Measurements from ENCODE around the gene ZSCAN10.
"Not testable (repeated sequence)": the region's sequence is repeated elsewhere in the genome, so short reads cannot be mapped to it uniquely, and the experiment has no call there.

The ZSCAN10 gene

DNA sequence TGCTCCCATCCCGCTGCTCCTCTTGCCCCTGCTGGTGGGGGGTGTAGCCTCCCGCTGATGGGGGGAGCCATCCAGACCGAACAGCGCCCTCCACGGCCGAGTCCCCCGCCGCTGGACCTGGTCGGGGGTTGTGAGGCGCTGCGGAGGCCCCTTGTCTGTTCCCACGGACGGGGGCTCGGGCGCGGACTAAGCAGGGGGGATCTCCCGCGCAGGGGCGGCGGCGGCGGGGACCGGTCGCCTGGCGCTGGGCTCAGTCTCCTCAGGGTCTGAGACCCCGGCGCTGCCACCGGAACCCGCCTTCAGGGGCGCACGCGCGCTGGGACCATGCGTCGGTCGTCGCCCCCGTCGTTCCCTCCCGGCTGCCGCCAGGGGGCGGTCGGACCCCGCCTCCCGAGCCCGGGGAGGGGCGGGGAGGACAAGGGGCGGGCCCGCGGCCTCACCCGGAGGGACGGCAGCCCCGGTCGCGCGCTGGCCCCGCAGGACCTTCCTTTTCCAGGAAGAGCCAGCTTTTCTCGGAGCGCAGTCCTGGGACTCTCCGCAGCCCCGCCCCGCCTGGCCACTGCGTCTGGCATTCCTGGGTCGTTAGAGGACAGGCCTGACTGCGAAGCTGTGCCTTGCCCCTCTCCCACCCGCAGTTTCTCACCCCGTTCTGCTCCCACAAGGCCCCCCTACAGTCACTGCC lies 39.9 kb downstream of the ZSCAN10 start:
- peak; percentile 87 for DNase-seq

DNA sequence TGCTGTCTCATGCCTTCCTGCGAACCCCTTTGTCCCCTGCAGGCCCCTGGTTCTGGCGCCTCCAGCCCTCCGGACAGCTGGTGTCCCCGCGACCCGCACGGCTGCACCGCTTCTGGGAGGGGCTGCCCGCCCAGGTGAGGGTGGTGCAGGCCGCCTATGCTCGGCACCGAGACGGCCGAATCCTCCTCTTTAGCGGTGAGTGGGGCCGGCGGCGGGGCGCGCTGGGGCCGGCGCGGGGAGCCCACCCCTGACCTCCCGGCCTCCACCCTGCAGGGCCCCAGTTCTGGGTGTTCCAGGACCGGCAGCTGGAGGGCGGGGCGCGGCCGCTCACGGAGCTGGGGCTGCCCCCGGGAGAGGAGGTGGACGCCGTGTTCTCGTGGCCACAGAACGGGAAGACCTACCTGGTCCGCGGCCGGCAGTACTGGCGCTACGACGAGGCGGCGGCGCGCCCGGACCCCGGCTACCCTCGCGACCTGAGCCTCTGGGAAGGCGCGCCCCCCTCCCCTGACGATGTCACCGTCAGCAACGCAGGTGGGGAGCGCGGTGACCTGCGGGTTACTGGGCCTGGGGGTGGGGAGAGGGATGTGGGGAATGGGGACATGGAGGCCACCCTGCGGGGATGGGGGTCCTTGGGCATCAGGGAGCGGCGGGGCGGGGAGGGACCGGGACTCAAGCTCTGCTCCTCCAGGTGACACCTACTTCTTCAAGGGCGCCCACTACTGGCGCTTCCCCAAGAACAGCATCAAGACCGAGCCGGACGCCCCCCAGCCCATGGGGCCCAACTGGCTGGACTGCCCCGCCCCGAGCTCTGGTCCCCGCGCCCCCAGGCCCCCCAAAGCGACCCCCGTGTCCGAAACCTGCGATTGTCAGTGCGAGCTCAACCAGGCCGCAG lies 40.7 kb downstream of the ZSCAN10 start:
- DNase-seq: peak; percentile 49

DNA sequence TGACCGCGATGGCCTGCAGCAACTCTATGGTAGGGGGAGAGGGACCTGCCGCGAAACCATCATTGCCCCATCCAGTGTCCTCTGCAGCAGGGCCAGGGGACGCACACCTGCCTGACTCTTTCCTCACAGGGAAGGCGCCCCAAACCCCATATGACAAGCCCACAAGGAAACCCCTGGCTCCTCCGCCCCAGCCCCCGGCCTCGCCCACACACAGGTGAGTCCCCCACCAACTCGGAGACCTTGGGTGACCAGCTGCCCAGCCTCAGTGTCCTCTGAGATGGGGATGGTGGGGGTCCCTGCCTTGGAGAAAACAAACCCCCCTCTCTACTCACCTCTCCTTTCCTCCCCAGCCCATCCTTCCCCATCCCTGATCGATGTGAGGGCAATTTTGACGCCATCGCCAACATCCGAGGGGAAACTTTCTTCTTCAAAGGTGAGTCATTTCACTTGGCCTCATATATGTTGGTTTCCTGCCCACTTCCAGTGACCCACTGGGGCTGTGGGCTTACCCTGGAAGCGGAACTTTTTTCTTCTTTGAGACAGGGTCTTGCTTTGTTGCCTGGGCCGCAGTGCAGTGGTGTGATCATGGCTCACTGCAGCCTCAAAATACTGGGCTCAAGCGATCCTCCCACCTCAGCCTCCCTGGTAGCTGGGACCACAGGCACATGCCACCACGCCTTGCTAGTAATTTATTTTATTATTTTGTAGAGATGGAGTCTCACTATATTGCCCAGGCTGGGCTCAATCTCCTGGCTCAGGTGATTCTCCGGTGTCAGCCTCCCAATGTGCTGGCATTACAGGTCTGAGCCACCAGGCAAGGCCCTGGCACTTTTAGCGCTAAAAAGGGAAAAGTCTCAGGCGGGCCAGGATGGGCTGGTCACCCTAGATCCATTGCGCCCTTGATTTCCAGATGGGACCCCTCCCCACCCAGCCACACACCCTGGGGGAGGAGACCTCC lies 41.6 kb downstream of the ZSCAN10 start:
- no peak for DNase-seq

DNA sequence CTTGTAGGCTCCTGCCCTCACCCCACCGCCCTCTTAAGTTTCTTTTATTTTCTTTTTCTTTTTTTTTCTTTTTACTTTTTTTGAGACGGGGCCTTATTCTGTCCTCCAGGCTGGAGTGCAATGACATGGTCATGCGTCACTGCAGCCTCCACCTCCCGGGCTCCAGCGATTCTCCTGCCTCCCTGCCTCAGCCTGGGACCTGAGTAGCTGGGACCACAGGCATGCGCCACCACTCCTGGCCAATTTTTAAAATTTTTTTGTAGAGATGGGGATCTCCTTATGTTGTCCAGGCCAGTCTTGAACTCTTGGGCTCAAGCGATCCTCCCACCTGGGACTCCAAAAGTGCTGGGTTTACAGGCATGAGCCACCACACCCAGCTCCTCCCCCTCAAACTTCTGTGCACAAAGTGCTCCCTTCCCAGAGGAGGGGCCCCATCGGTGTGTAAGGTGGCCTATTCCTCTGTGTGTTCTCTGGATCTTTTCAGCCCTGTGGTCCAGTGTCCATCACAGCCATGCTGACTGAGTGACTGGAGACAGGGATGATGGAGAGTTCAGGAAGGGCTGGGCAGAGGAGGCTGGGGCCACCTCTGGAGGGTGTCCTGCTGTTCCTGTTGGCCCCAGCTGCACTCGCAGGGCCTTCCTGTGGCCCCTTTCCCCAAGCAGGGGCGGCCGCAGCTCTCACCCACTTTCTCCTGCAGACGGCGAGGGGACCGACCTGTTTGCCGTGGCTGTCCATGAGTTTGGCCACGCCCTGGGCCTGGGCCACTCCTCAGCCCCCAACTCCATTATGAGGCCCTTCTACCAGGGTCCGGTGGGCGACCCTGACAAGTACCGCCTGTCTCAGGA lies 42.5 kb downstream of the ZSCAN10 start:
- no peak for DNase-seq

DNA sequence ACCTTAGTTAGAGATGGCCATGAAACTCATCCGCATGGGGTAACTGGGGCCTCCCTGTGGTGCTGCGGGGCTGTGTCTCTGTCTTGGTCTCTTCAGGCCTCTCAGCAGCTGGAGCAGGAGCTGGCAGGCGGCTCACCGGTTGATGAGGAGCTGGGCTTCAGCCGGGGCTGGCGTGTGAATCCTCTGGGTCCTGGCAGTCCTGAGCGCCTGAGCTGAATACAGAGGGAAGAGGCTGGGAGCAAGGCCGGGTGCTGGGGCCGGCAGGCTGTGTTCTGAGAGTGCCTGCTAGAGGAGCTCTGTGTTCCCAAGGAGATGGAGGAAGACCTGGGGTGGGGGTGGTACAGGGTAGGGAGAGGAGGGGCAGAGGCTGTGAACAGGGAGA lies 43.4 kb downstream of the ZSCAN10 start:
- DNase-seq: not testable (repeated sequence)

DNA sequence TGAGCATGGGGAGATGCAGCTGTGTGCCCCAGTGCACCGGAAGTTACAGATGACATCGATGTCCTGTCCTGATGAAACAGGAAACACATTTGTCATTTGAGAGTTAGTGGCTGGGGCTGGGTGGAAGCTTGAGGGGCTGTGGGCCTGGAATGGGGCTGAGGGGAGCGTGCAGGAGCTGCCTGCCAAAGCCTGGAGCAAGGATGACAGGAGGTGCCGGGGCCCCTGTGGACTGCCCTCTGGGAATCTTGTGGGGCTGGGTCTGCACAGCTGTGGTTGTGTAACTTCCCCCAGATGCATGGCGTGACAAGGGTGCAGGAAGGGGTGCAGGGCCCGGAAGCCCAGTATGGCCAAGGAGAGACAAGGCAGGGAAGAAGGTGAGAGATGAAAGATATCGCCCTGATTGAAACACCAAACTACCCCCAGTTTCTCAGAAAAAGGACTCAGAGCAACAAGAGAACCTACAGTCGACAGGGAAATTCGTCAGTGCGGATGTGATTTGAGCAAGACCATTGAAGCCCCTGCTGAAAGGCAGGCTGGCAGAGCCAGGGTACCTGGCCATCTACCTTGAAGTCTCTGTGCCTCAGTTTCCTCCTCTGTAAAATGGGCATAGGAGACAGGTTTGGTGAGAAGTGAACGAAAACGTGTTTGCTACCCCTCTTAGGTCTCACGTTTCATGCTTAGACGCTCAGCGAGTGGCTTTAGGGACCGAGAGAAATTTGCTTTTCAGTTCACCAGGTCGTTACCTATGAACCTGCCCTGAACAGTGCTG lies 43.9 kb downstream of the ZSCAN10 start:
- no peak for DNase-seq

DNA sequence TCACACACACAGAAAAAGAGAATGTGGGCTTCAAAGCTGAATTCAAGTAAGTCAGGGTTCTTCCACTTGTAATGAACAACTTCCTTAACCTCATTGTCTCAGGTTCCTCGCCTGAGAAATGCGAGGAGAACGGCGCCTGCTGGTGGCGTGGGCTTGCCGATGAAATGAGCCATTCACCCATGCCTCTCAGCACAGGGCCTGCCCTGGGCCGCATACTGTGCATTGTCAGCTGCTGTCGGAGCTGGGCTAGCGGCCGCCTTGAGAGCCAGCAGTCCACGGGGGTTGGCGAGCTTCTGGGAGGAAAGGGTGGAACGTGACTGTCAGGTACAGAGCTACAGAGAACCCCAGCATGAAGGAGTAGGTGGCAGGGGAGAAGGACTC lies 45.8 kb downstream of the ZSCAN10 start:
- not testable (repeated sequence) for DNase-seq

DNA sequence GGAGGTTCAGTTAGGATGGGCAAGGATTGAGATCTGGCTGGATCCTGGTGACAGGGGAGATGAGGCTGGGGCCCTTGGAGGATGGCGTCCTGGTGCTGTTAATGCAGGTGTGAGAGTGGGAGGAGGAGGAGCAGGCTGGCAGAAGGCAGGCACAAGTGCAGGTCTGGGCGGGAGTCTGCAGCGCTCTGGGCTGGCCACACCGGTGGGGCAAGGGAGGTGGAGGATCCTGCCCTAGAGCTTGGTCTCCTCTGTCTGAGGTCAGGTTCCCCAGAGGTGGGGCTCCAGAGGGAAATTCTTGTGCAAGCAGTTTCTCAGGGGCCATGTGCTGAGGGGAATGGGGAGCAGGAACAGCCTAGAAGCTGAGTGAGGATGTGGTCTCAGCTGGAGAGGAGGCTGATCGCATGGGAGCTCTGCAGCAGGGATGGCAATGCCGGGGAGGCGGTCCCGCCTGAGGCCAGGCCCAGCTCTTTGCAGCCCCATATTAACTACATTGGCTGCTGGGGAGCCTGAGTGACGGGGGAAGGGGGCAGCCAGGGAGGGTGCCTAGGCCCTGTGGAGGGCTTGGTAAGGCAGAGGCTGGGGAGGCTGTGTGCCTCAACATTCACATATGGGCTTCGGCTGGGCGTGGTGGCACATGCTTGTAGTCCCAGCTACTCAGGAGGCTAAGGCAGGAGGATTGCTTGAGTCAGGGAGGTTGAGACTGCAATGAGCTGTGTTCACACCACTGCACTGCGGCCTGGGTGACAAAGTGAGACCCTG lies 46.3 kb downstream of the ZSCAN10 start:
- DNase-seq: not testable (repeated sequence)

DNA sequence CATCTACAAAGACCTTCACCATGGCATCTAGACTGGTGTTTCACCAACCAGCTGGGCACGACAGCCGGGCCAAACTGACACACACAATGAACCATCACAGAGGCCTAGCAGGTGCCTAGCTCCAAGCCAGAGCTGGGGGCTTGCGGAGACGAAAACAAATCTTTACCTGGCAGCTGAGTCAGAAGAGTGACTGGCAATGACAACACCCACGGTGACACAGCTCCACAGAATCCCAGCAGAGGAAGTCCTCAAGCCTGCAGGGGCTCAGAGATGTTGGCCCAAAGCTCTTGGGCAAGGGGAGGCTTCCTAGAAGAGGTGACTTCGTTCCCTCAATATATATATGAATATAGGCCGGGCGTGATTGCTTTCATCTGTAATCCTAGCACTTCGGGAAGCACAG lies 47.6 kb downstream of the ZSCAN10 start:
- peak; percentile 35 for DNase-seq

DNA sequence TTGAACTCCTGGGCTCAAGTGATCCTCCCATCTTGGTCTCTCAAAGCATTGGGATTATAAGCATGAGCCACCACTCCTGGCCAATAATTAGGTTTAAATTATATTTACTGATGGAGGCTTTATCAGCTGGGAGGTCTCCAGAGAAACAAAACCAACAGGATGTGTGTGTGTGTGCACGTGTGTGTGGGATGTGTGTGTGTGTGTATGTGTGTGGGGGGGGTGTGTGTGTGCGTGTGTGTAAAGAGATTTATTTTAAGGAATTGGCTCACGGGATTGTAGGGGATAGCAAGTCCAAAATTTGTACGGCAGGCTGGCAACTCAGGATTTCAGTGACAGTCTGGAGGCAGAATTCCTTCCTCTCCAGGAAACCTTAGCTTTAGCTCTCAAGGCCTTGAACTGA lies 48.1 kb downstream of the ZSCAN10 start:
- DNase-seq: no peak

DNA sequence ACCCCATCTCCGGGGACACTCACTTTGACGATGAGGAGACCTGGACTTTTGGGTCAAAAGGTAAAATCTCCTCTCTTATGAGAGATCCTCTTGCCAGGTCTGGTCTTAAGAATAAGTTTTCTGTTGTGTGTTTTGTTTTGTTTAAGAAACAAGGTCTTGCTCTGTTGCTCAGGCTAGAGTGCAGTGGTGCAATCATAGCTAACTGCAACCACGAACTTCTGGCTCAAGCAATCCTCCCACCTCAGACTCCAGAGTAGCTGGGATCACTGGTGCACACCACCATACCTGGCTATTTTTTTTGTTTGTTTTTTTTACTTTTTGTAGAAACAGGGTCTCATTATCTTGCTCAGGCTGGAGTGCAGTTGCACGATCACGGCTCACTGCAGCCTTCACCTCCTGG lies 48.6 kb downstream of the ZSCAN10 start:
- no peak for DNase-seq

DNA sequence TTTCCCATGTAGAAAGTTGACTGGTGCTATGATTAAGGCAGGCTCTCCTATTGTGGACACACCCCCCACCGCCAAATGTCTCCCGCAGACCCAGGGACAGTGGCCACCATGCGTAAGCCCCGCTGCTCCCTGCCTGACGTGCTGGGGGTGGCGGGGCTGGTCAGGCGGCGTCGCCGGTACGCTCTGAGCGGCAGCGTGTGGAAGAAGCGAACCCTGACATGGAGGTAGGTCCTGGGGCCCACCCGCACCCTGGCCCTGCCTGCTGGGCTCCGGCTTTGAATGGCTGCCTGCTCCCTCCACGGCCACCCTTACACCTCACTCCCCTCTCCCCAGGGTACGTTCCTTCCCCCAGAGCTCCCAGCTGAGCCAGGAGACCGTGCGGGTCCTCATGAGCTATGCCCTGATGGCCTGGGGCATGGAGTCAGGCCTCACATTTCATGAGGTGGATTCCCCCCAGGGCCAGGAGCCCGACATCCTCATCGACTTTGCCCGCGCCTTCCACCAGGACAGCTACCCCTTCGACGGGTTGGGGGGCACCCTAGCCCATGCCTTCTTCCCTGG lies 49.1 kb downstream of the ZSCAN10 start:
- DNase-seq: no peak

DNA sequence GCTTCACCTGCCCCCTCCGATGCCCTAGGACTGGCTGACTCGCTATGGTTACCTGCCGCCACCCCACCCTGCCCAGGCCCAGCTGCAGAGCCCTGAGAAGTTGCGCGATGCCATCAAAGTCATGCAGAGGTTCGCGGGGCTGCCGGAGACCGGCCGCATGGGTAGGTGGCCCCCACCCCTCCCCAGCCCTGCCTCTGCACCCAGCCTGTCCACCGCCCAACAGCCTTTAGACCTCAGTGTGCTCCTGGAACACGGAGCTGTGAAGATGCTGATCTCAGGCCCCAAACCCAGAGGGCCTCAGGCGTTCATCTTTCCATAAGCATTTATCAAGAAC lies 51.7 kb downstream of the ZSCAN10 start:
- DNase-seq: no peak

DNA sequence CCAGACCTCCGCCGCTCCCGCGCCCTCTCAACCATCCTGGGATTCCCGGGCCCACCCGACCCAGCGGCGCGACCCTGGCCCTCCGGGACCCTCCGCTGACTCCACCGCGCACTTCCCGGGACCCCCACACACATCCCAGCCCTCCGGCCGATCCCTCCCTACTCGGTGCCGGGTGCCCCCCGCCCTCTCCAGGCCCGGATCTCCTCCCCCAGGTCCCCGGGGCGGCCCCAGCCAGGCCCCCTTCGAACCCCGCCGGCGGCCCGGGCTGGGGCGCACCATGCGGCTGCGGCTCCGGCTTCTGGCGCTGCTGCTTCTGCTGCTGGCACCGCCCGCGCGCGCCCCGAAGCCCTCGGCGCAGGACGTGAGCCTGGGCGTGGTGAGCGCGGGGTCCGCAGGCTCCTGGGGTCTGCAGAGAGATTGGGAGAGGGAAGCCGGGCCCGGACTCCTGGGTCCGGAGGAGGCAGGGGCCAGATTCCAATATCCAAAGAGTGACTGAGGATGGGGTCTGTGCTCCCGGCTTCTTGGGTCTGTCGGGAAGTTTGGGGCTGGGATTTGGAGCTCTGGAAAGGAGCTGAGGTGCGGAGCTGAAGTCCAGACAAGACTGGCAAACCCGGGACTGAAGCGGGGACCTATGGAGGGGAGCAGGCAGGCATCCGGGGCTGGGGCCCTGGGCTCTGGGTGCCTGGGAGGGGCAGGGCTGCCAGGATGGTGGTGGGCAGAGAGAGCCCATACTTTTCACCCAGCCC lies 52.3 kb downstream of the ZSCAN10 start:
- no peak for DNase-seq

DNA sequence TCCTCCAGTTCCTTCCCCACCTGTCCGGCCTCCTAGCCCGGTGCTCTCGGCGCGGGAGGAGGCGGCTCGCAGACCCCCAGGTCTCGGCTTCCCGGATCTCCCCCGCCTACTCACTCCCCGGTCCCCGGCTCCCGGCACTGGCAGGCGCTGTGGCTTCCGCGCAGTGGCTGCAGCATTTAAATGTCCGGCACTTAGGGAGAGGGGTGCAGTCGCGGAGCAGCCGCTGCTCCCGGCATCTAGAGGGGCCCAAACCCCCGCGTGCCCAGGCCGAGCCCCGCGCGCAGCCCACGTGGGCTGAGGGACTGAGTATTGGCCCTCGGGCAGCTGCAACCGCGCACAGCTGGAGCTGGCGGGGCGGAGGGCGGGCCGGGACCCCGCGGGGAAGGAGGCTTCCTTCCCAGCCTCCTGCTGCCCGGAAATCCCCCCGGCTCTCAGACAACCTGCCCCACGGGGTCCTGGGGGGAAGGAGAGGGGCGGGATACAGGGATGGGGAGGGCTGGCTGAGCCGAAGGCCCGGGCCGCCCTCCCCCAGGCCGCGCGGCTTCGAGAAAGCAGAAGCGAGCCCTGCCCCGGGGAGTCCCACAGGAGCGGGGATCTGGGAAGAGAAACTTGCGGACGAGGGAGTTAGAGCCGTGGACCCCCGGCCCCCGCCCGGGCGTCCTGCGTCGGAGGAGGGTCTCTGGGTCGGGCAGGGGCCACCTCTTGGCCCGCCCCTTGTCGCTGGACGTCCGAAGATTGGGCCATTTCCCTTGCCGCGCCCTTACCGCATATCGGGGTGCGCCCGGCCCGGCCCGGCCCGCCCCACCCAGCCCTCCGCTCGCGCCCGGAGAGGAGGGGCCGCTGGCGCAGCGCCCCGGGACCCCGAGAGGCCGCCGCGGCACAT lies 53.1 kb downstream of the ZSCAN10 start, which contains the start of gene MMP25:
Gene MMP25, plus strand, starts transcription at position 804 of the 883 bp plus-strand sequence. CDS start 357 bp downstream, outside the sequence.
- DNase-seq: no peak

DNA sequence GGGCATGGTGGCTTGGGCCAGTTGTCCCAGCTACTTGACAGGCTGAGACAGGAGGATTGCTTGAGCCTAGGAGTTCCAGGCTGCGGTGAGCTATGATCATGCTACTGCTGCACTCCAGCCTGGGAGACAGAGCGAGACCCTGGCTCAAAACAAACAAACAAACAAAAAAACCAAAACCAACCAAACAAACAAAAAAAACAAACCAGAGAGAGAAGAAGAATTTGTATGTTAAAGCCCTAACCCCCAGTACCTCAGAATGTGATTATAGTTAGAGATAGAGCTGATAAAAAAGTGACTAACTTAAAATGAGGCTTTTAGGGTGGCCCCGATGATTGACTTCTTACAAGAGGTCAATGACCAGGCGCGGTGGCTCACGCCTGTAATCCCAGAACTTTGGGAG lies 54.4 kb downstream of the ZSCAN10 start:
- DNase-seq: no peak

DNA sequence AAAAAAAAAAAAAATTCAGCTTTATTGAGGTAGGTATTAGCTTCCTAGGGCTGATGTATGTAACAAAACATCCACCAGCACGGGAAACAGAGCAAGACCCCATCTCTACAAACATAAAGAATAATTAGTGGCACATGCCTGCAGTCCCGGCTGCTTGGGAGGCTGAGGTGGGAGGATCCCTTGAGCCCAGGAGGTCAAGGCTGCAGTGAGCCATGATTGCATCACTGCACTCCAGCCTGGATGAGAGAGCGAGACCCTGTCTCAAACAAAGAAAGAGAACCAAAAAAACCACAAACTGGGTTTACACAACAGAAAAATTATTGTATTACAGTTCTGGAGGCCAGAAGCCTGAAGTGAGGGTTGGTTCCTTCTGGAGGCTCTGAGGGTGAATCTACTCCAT lies 56.7 kb downstream of the ZSCAN10 start:
- DNase-seq: no peak

DNA sequence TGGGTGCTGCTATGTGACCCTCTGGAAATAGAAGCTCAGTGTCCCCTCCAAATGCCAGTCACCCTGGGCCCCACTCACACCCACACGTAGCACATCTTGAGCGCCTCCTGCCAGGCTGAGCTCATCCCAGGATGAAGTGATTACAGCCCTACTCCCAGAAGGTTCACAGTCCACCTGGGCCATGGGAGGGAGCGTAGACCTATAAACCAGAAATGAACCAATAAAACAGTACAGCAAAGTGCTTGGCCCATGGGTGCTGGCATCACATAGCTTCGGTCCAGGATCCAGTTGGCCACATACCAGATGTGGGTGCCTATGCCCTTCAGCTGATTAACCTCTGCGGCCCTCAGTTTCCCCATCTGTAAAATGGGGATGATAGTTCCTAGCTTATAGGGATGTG lies 60.2 kb downstream of the ZSCAN10 start:
- no peak for DNase-seq

Data from CD4-positive, alpha-beta T cell treated with Interferon gamma for 1 hour (primary cell).